CD14-positive monocyte (primary cell): Measurements from ENCODE around the gene RPL27A. TPM values are rescaled to one million over a fixed set of nuclear protein-coding genes. Genes with fewer than 3 reads are reported as not detected.
A peak's percentile ranks its signal among the peaks of the same experiment; 100 is the strongest.

Experiments used
- DNase-seq, 3 donors: peaks; one replicate each; pipeline ENCODE4 v3.0.0-alpha.2; 2011 to 2022
- H2AFZ ChIP-seq: 2 replicates; pipeline ENCODE4 v1.6.0; 2012; ENCODE audit warnings: mild to moderate bottlenecking, low read depth, low read length, inconsistent platforms; ENCODE audit not compliant: insufficient read depth, poor library complexity, severe bottlenecking
- H3K27ac ChIP-seq, 2 donors: 1 replicate in 1 of 2; 2 replicates in 1 of 2; pipeline ENCODE4 v1.5.1; 2012 to 2013; ENCODE audit warnings: low read length in 2 of 2, control low read depth in 1 of 2, inconsistent platforms in 1 of 2, low read depth in 1 of 2, mild to moderate bottlenecking in 1 of 2
- H3K27me3 ChIP-seq, 2 donors: one replicate each; pipeline versions ENCODE4 v1.6.0 to v1.6.1; 2011 to 2013; ENCODE audit warnings: low read length in 2 of 2; ENCODE audit not compliant: control insufficient read depth in 2 of 2, insufficient read depth in 2 of 2
- H3K36me3 ChIP-seq, 2 donors: replicated peaks in 1 of 2; 1 replicate in 1 of 2; 2 replicates in 1 of 2; pipeline versions ENCODE4 v1.5.1 to v1.6.1; 2012 to 2013; ENCODE audit warnings: low read length in 2 of 2, control low read depth in 1 of 2, inconsistent platforms in 1 of 2, mild to moderate bottlenecking in 1 of 2; ENCODE audit not compliant: insufficient read depth in 2 of 2, control insufficient read depth in 1 of 2
- H3K4me1 ChIP-seq, 2 donors: 1 replicate in 1 of 2; 2 replicates in 1 of 2; pipeline versions ENCODE4 v1.5.1 to v1.6.1; 2012 to 2013; ENCODE audit warnings: low read length in 2 of 2, control low read depth in 1 of 2, inconsistent platforms in 1 of 2, mild to moderate bottlenecking in 1 of 2, moderate library complexity in 1 of 2; ENCODE audit not compliant: insufficient read depth in 2 of 2, control insufficient read depth in 1 of 2
- H3K4me2 ChIP-seq: replicated peaks from 2 replicates; pipeline ENCODE3; 2012; ENCODE audit warnings: low read length, moderate library complexity, mild to moderate bottlenecking; ENCODE audit not compliant: poor library complexity, severe bottlenecking; ENCODE audit errors: extremely low read depth
- H3K4me3 ChIP-seq, 3 experiments: fragments of 200-600 bp in 1 of 3; sonication (generic) in 1 of 3; replicated peaks in 1 of 3; 1 replicate in 2 of 3; 2 replicates in 1 of 3; pipeline ENCODE4 v1.5.1; 2011 to 2013; ENCODE audit warnings: low read length in 3 of 3, mild to moderate bottlenecking in 3 of 3, control low read depth in 2 of 3, low read depth in 2 of 3, inconsistent platforms in 1 of 3, moderate library complexity in 1 of 3
- H3K79me2 ChIP-seq: 2 replicates; pipeline ENCODE4 v1.6.0; 2012; ENCODE audit warnings: mild to moderate bottlenecking, control low read depth, inconsistent platforms, low read length, moderate library complexity; ENCODE audit not compliant: insufficient read depth
- H3K9ac ChIP-seq: 2 replicates; pipeline ENCODE4 v1.6.0; 2017; ENCODE audit warnings: low read length, mild to moderate bottlenecking; ENCODE audit not compliant: insufficient read depth, poor library complexity, severe bottlenecking
- H3K9me3 ChIP-seq, 2 donors: replicated peaks in 1 of 2; 1 replicate in 1 of 2; 2 replicates in 1 of 2; pipeline versions ENCODE4 v1.5.1 to v1.6.1; 2012 to 2013; ENCODE audit warnings: low read length in 2 of 2, control low read depth in 1 of 2; ENCODE audit not compliant: control insufficient read depth in 1 of 2, insufficient read depth in 1 of 2
- H4K20me1 ChIP-seq: 2 replicates; pipeline ENCODE4 v1.6.0; 2012; ENCODE audit warnings: mild to moderate bottlenecking, low read length, control low read depth, moderate library complexity; ENCODE audit not compliant: insufficient read depth
- H3K27ac Mint-ChIP-seq, 7 donors: one replicate each; pipeline ENCODE4 v1.8.0; 2020; ENCODE audit warnings: mild to moderate bottlenecking in 7 of 7, mixed read lengths in 7 of 7, moderate library complexity in 6 of 7, inconsistent platforms in 2 of 7
- H3K27me3 Mint-ChIP-seq, 3 donors: one replicate each; pipeline ENCODE4 v1.8.0; 2021 to 2022; ENCODE audit warnings: low read depth in 3 of 3, mild to moderate bottlenecking in 3 of 3, mixed read lengths in 3 of 3, moderate library complexity in 3 of 3, inconsistent platforms in 1 of 3
- H3K36me3 Mint-ChIP-seq, 2 donors: one replicate each; pipeline ENCODE4 v1.8.0; 2020; ENCODE audit warnings: mixed read lengths in 2 of 2, inconsistent platforms in 1 of 2, mild to moderate bottlenecking in 1 of 2
- H3K4me1 Mint-ChIP-seq: one replicate; pipeline ENCODE4 v1.8.0; 2020; ENCODE audit warnings: mild to moderate bottlenecking, mixed read lengths
- H3K4me3 Mint-ChIP-seq, 2 donors: one replicate each; pipeline ENCODE4 v1.8.0; 2020; ENCODE audit warnings: mild to moderate bottlenecking in 2 of 2, mixed read lengths in 2 of 2, moderate library complexity in 1 of 2
- H3K9me3 Mint-ChIP-seq, 7 donors: one replicate each; pipeline ENCODE4 v1.8.0; 2020 to 2022; ENCODE audit warnings: mixed read lengths in 7 of 7, mild to moderate bottlenecking in 6 of 7, moderate library complexity in 6 of 7, inconsistent platforms in 2 of 7
- CTCF ChIP-seq: fragments of 200-600 bp; IDR thresholded peaks from one replicate; pipeline ENCODE4 v1.8.0; 2022; ENCODE audit warnings: antibody characterized with exemption, mild to moderate bottlenecking
- WGBS: methylation state at CpG from one replicate; pipeline ENCODE4 v1.1.5; 2013; ENCODE audit warnings: missing lambda C conversion rate; ENCODE audit not compliant: insufficient coverage; 5-methylcytosine and 5-hydroxymethylcytosine counted together
- intact Hi-C, 2 donors: fragments of 100-400 bp; cut with micrococcal nuclease; formaldehyde crosslinking; loops; one replicate each; pipeline versions ENCODE4 v1.15.0 to v1.15.1; 2023
- polyA plus RNA-seq, 3 donors: library from polyadenylated mRNA; depleted of rRNA in 1 of 3; unstranded in 2 of 3; stranded (reverse) in 1 of 3; fragments of 300-500 nt in 2 of 3; fragments of >200 nt in 1 of 3; fragmentation: Illumina TruSeq in 2 of 3; gene quantifications; 1 replicate in 2 of 3; 2 replicates in 1 of 3; pipeline ENCODE4 v1.2.3, GENCODE V29; 2012 to 2021

Gene RPL27A
- polyA plus RNA-seq, 3 donors, result 572 to 1,233 (median 1,091) TPM

GRCh38 chr11:8692417-8692816 is 9.8 kb downstream of the RPL27A start:
- Mint-ChIP-seq H3K9me3 (no peaks in the 10 kb centered on the region), H3K4me1 (peaks cover 28% of the 10 kb centered on the region), H3K27me3 (peaks cover 0 to 2% (median 0%) of the 10 kb centered on the region in 3 donors), H3K36me3 (peaks cover 5 to 14% of the 10 kb centered on the region in 2 donors), H3K4me3 (no peak overlapping the region), H3K27ac (peak overlapping the region in 1 of 7 donors; percentile 30)
- no CpG with 5 or more reads among the region's 3 CpGs for WGBS
- no peak for DNase-seq
- no peak for TF ChIP-seq CTCF
- H3K36me3 ChIP-seq, result no peaks in the 10 kb centered on the region
- H2AFZ ChIP-seq, result no peak overlapping the region
- no peak overlapping the region for H3K27ac ChIP-seq
- intact Hi-C loops, result no loop called here
- H3K9ac ChIP-seq, result no peak overlapping the region
- peaks cover 3% of the 10 kb centered on the region for H3K79me2 ChIP-seq
- peaks cover 18 to 28% of the 10 kb centered on the region in 2 donors for H3K4me1 ChIP-seq
- H3K4me3 ChIP-seq, result no peak overlapping the region
- no peaks in the 10 kb centered on the region for H4K20me1 ChIP-seq
- no peaks in the 10 kb centered on the region for H3K9me3 ChIP-seq
- no peaks in the 10 kb centered on the region for H3K27me3 ChIP-seq
- H3K4me2 ChIP-seq, result no peak overlapping the region

GRCh38 chr11:8693010-8693551 is 10.5 kb downstream of the RPL27A start:
- peaks cover 28% of the 10 kb centered on the region for H3K4me1 Mint-ChIP-seq
- Histone ChIP-seq H3K79me2 (peaks cover 3% of the 10 kb centered on the region), H3K27me3 (no peaks in the 10 kb centered on the region), H3K36me3 (no peaks in the 10 kb centered on the region), H3K9me3 (no peaks in the 10 kb centered on the region), H3K4me3 (no peak overlapping the region), H3K4me2 (no peak overlapping the region), H2AFZ (no peak overlapping the region), H4K20me1 (no peaks in the 10 kb centered on the region), H3K27ac (no peak overlapping the region), H3K4me1 (peaks cover 16 to 25% of the 10 kb centered on the region in 2 donors), H3K9ac (no peak overlapping the region)
- intact Hi-C loops, result no loop called here
- DNase-seq, result no peak
- peaks cover 0 to 2% (median 0%) of the 10 kb centered on the region in 3 donors for H3K27me3 Mint-ChIP-seq
- H3K9me3 Mint-ChIP-seq, result no peaks in the 10 kb centered on the region
- peak overlapping the region in 1 of 2 donors; percentile 16 for H3K4me3 Mint-ChIP-seq
- peaks cover 5 to 14% of the 10 kb centered on the region in 2 donors for H3K36me3 Mint-ChIP-seq
- WGBS, result 100% methylated on average over 4 of the region's 6 CpGs
- no peak for TF ChIP-seq CTCF
- H3K27ac Mint-ChIP-seq, result no peak overlapping the region
